GM13977 (cell line): Measurements from ENCODE around the gene RECQL5.
"Not testable (repeated sequence)": the region's sequence is repeated elsewhere in the genome, so short reads cannot be mapped to it uniquely, and the experiment has no call there.

Source experiments
- DNase-seq: peaks from one replicate; pipeline ENCODE4 v3.0.0; 2012; ENCODE audit warnings: low spot score
- in situ Hi-C: fragments of 300-500 bp; cut with MboI; formaldehyde crosslinking; loops from one replicate; pipeline ENCODE4 v1.12.0; 2022; ENCODE audit warnings: low sequenced_read_pairs, low pct_unique_long_range_greater_than_20kb, mixed read lengths, inconsistent platforms; ENCODE audit not compliant: unreplicated experiment
- TF ChIP-seq, protein P1 (sequence below): IDR thresholded peaks from 2 replicates; pipeline ENCODE4 v1.5.1; 2012; ENCODE audit warnings: mild to moderate bottlenecking, control low read depth; ENCODE audit not compliant: insufficient read depth; ENCODE audit errors: extremely low read depth, missing control alignments

RECQL5 gene

DNA sequence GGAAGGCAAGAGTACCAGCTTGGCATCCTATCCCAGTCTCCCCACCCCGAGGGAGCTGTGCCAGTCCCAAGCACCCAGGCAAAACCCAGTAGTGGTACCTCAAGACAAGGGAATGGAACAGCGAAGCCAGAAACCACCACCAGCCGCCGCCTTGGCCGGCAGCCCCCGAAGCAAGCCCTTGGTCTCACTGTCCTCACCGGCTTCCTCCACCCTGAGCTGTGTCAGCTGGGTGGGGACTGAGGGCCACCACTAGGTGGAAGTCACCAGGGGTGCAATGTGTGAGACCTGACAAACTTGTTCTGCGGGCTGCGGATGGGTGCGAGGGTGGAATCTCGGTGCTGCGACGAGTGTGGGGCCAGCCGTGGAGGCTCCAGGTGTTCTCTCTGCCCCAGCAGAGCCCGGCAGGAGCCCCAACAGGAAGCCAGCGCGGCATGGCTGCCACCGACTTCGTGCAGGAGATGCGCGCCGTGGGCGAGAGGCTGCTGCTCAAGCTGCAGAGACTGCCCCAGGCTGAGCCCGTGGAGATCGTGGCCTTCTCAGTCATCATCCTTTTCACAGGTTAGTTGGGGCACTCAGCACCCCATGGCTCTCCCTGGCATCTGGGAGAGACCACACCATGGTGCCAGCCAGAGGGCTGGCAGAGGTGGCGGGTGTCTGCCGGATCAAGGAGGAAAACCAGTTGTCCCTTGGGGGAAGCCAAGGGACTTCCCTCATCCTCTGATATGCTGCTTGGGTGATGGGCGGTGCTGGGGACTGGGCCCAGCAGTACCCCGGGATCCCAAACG, 27.0 kb downstream of the RECQL5 start:
- in situ Hi-C loops: no loop called here
- DNase-seq: no peak
- TF ChIP-seq, protein P1, sequence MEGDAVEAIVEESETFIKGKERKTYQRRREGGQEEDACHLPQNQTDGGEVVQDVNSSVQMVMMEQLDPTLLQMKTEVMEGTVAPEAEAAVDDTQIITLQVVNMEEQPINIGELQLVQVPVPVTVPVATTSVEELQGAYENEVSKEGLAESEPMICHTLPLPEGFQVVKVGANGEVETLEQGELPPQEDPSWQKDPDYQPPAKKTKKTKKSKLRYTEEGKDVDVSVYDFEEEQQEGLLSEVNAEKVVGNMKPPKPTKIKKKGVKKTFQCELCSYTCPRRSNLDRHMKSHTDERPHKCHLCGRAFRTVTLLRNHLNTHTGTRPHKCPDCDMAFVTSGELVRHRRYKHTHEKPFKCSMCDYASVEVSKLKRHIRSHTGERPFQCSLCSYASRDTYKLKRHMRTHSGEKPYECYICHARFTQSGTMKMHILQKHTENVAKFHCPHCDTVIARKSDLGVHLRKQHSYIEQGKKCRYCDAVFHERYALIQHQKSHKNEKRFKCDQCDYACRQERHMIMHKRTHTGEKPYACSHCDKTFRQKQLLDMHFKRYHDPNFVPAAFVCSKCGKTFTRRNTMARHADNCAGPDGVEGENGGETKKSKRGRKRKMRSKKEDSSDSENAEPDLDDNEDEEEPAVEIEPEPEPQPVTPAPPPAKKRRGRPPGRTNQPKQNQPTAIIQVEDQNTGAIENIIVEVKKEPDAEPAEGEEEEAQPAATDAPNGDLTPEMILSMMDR: no peak

DNA sequence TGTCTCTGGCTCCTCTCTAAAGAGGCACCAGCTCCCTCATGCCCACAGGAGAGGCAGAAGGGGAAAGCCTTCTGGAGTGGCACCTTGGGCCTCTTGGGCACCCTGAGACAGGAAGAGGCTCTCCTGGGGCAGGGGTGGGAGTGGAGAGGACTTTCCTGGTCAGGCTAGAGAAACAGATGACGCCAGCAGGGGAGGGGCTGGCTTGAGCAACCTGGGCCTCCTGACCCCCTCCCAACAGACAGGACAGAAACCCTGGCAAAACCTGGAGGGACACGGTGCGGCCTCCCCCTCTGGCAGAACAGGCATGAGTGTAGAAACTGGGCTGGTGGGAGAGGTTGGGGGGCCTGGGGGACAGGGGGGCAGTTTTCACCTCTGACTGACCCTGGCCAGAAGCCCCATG, 27.6 kb downstream of the RECQL5 start:
- in situ Hi-C loops: no loop called here
- DNase-seq: no peak
- TF ChIP-seq, protein P1: no peak

DNA sequence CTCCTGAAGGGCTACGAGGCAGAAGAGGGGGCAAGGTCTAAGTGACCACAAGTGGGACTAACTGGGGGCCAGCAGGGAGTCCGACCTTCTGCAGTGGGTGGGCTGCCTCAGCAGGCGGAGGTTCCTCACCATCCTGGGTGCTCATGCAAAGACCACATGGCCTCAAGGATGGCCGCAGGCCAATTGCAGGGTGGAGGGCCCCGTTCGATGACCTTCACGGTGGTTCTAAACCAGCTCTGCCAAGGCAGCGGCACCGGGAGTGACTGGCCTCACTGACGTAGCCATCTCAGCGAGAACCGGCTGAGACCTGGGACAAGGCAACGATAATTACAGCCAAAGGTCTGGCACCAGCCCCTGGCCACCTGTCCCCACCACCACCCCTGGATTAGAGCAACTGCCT, 28.1 kb downstream of the RECQL5 start:
- TF ChIP-seq, protein P1: no peak
- DNase-seq: no peak
- in situ Hi-C loops: no loop called here

DNA sequence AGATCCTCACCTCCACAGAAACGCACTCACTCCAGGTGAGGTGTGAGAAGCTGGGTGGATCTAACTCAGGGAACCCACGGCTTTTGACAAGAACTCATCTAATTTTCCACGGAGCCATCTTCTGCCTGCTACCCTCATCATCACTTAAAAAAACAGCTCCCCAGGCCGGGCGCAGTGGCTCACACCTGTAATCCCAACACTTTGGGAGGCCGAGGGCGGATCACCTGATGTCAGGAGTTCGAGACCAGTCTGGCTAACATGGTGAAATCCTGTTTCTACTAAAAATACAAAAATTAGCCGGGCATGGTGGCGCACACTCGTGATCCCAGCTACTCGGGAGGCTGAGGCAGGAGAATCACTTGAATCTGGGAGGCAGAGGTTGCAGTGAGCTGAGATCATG, 28.9 kb downstream of the RECQL5 start:
- in situ Hi-C loops, DNase-seq: not testable (repeated sequence)

DNA sequence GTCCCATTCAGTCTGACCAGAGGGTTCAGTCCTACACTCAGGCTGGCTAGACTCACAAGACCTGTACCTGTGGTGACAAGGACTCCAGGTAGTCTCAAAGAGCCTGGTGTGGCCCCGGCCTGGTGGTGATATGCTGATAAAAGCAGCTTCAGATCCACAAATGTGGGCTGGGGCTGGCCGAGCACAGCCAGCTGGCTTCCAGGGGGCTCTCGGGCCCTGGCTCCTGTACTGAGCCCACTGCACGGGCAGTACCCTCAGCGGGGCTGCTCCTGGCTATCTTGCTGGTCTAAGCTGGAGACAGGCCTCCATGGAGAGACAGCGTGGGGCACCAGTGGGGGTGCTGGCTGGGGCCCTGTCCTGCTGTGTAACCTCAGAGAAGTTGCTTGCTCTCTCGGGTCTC, 29.4 kb downstream of the RECQL5 start:
- DNase-seq: no peak
- in situ Hi-C loops: no loop called here
- TF ChIP-seq, protein P1: no peak

DNA sequence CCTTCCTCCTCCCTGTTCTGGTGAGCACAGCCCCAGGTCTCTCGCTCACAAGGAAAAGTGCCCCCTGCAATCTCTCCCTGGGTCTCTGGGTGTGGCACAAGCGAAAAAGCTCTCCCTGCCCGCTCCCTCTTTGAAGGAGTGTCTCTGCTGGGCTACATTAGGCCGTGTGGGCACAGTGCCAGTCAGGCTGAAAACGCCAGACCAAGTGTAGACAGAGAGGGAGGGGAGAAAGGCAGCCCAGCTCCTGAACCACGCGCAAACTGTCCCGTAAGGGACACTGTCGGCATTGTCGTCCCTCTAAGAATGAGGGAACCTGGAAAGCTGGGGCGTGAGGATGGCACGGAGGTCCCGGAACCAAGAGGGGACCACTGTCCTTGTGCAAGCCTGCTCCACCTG, 29.8 kb downstream of the RECQL5 start:
- in situ Hi-C loops: no loop called here

More for the DNA sequence above, 29.8 kb downstream of the RECQL5 start:
- DNase-seq: no peak
- TF ChIP-seq, protein P1: no peak
